K562 (cell line): ENCODE results near the gene TIAL1. TPM values are rescaled to one million over a fixed set of nuclear protein-coding genes. Genes with fewer than 3 reads are reported as not detected.

Experiments
- ATAC-seq: fragments of 200-7000 bp; cut with Tn5 transposase; 3 replicates; pipeline ENCODE4 v1.9.1; 2020; ENCODE audit warnings: moderate library complexity
- BruUV-seq: library from RNA; stranded (reverse); fragments of 400-500 nt; replicated peaks from 2 replicates; lab custom pipeline; 2021; lab: Mats Ljungman, UMichigan
- CTCF ChIA-PET: fragments of 300-600 bp; formaldehyde crosslinking; extraction: SDS; loops from one replicate; lab custom pipeline; 2021; ENCODE audit warnings: low intra/inter-chr PET ratio; lab: Yijun Ruan, JAX
- POLR2A ChIA-PET: fragments of 300-600, 350-650 bp; sonication (Branson Sonifier 250); formaldehyde crosslinking; extraction: SDS; loops from one replicate; lab custom pipeline; 2021; ENCODE audit warnings: antibody characterized with exemption, inconsistent platforms; lab: Yijun Ruan, JAX
- DNase-seq, 4 experiments: peaks; one replicate each; pipeline versions ENCODE4 v3.0.0 to v3.0.0-alpha.2; 2011 to 2018; ENCODE audit warnings: low spot score in 3 of 4, mixed read lengths in 3 of 4; ENCODE audit errors: extremely low read depth in 1 of 4
- FAIRE-seq: peaks from 2 replicates; lab custom pipeline; 2011; peaks lifted over from hg19 to GRCh38; lab: Jason Lieb, UNC
- H2AFZ ChIP-seq: 2 replicates; pipeline ENCODE4 v1.6.0; 2011; ENCODE audit warnings: low read depth, low read length, control low read depth, inconsistent platforms
- H3K27ac ChIP-seq: fragments of 200-600 bp; 3 replicates; pipeline ENCODE4 v1.8.0; 2011; ENCODE audit warnings: low read depth, mild to moderate bottlenecking, control low read depth, inconsistent platforms, low read length, moderate library complexity, mixed read lengths; ENCODE audit errors: extremely low read depth
- H3K27me3 ChIP-seq, 2 experiments: fragments of 300-600 bp in 1 of 2; 2 replicates in 1 of 2; 3 replicates in 1 of 2; pipeline versions ENCODE4 v1.6.0 to v1.8.0; 2011; ENCODE audit warnings: inconsistent platforms in 2 of 2, low read length in 2 of 2, mild to moderate bottlenecking in 1 of 2, mixed read lengths in 1 of 2, moderate library complexity in 1 of 2; ENCODE audit not compliant: control insufficient read depth in 2 of 2, insufficient read depth in 2 of 2
- H3K36me3 ChIP-seq: fragments of 300-600 bp; 3 replicates; pipeline ENCODE4 v1.8.0; 2011; ENCODE audit warnings: mild to moderate bottlenecking, low read length, inconsistent platforms; ENCODE audit not compliant: control insufficient read depth, insufficient read depth
- H3K4me1 ChIP-seq, 2 experiments: fragments of 200-600 bp in 1 of 2; replicated peaks in 1 of 2; 2 replicates in 1 of 2; 3 replicates in 1 of 2; pipeline versions ENCODE4 v1.5.1 to v1.8.0; 2011; ENCODE audit warnings: inconsistent platforms in 2 of 2, low read length in 2 of 2, mild to moderate bottlenecking in 1 of 2, mixed read lengths in 1 of 2, moderate library complexity in 1 of 2; ENCODE audit not compliant: control insufficient read depth in 2 of 2, insufficient read depth in 2 of 2
- H3K4me2 ChIP-seq: 2 replicates; pipeline ENCODE4 v1.6.1; 2011; ENCODE audit warnings: low read length, control low read depth, inconsistent platforms, mixed read lengths; ENCODE audit not compliant: insufficient read depth
- H3K4me3 ChIP-seq: fragments of 200-600 bp; sonication (generic), shearing (Covaris generic); 2 replicates; pipeline ENCODE4 v1.5.1; 2016; ENCODE audit warnings: control low read depth, inconsistent platforms
- H3K79me2 ChIP-seq: fragments of 200-600 bp; 3 replicates; pipeline ENCODE4 v1.8.0; 2011; ENCODE audit warnings: low read length, inconsistent platforms; ENCODE audit not compliant: control insufficient read depth, insufficient read depth
- H3K9ac ChIP-seq, 2 experiments: 2 replicates each; pipeline versions ENCODE4 v1.6.0 to v1.6.1; 2011; ENCODE audit warnings: low read depth in 2 of 2, low read length in 2 of 2, control low read depth in 1 of 2, inconsistent platforms in 1 of 2, mild to moderate bottlenecking in 1 of 2, mixed read lengths in 1 of 2; ENCODE audit not compliant: insufficient read depth in 1 of 2
- H3K9me1 ChIP-seq: one replicate; pipeline ENCODE4 v1.6.0; 2011; ENCODE audit warnings: inconsistent platforms, mild to moderate bottlenecking, low read length, moderate library complexity; ENCODE audit not compliant: control insufficient read depth, insufficient read depth
- H3K9me3 ChIP-seq: replicated peaks from 2 replicates; pipeline ENCODE4 v1.5.1; 2011; ENCODE audit warnings: low read depth, low read length, inconsistent platforms; ENCODE audit not compliant: control insufficient read depth, insufficient read depth
- H4K20me1 ChIP-seq: replicated peaks from 2 replicates; pipeline ENCODE4 v1.6.1; 2011; ENCODE audit warnings: low read length, inconsistent platforms, mixed read lengths; ENCODE audit not compliant: control insufficient read depth, insufficient read depth
- HMGXB4 ChIP-seq: sonication (generic); formaldehyde crosslinking; IDR thresholded peaks from 2 replicates; pipeline ENCODE4 v1.8.1; 2023; ENCODE audit warnings: mild to moderate bottlenecking, missing genetic modification reagents
- KDM5B ChIP-seq: fragments of 200-600 bp; sonication (generic); IDR thresholded peaks from 2 replicates; pipeline ENCODE4 v1.6.1; 2012; ENCODE audit warnings: low read depth, mild to moderate bottlenecking, moderate library complexity, low read length, control low read depth, inconsistent platforms; ENCODE audit not compliant: insufficient replicate concordance
- NKRF ChIP-seq: fragments of 450-650 bp; IDR thresholded peaks from 2 replicates; pipeline ENCODE4 v1.6.1; 2016; ENCODE audit warnings: borderline replicate concordance
- TRIM24 ChIP-seq, 2 experiments: fragments of 450-650 bp; IDR thresholded peaks; 2 replicates each; pipeline ENCODE4 v1.6.1; 2016
- USF1 ChIP-seq: sonication (generic); formaldehyde crosslinking; IDR thresholded peaks from 2 replicates; pipeline ENCODE4 v1.9.0; 2022; ENCODE audit warnings: mild to moderate bottlenecking, missing genetic modification reagents
- ZNF431 ChIP-seq: sonication (generic); formaldehyde crosslinking; IDR thresholded peaks from 2 replicates; pipeline ENCODE4 v1.8.0; 2022; ENCODE audit warnings: mild to moderate bottlenecking, missing genetic modification reagents
- ZNF699 ChIP-seq: fragments of 250-450 bp; sonication (Bioruptor Pico); IDR thresholded peaks from 2 replicates; pipeline ENCODE4 v1.8.0; 2021; ENCODE audit warnings: mild to moderate bottlenecking, moderate library complexity; ENCODE audit not compliant: insufficient replicate concordance
- WGBS: fragments of 100-300 bp; shearing (Covaris generic); methylation state at CpG from one replicate; pipeline ENCODE4 v1.1.6; 2016; ENCODE audit warnings: low coverage, mixed read lengths; ENCODE audit not compliant: insufficient coverage; ENCODE audit errors: missing lambda C conversion rate; 5-methylcytosine and 5-hydroxymethylcytosine counted together
- in situ Hi-C: fragments of 300-500 bp; cut with MboI; formaldehyde crosslinking; loops from 4 replicates; pipeline ENCODE4 v1.15.0; 2018; ENCODE audit warnings: inconsistent platforms, mixed read lengths
- intact Hi-C: fragments of 100-400 bp; cut with micrococcal nuclease; formaldehyde crosslinking; loops from 2 replicates; pipeline ENCODE4 v1.14.2; 2022
- polyA plus RNA-seq, 8 experiments: library from polyadenylated mRNA; depleted of rRNA in 4 of 8; stranded (reverse) in 5 of 8; unstranded in 3 of 8; fragments of >200 nt; fragmentation: Nextera tagmentation in 2 of 8; fragmentation: Illumina TruSeq in 1 of 8; extraction: Ambion mirVana in 2 of 8; extraction: Trizol in 1 of 8; gene quantifications; 2 replicates each; pipeline versions ENCODE4 v1.2.1 to v1.2.3, GENCODE V29; 2011 to 2014; ENCODE audit warnings: inconsistent platforms in 1 of 8, missing spikeins in 1 of 8
- total RNA-seq, 7 experiments: library from RNA; depleted of rRNA in 6 of 7; stranded (reverse); fragments of >200 nt in 6 of 7; fragmentation: Illumina TruSeq in 2 of 7; extraction: Trizol in 2 of 7; gene quantifications; 2 replicates each; pipeline versions ENCODE4 v1.2.1 to v1.2.3, GENCODE V29; 2011 to 2021; ENCODE audit warnings: low replicate concordance in 1 of 7

The TIAL1 gene
- total and polyA plus RNA-seq, 9 of the 15 experiments (the other 6 are each of a cell fraction or from before 2014, with no cell fraction given) = 22.5 to 126 (median 58.2) TPM

- no peaks in the 10 kb centered on the region for H3K27me3 ChIP-seq
- BruUV-seq = no TSS peak
- FAIRE-seq = no peak
- TF ChIP-seq TRIM24 (IDR thresholded peaks at IDR 0.05) (no peak), USF1 (CRISPR knock-in tag) (no peak), ZNF699 (CRISPR knock-in tag) (no peak), ZNF431 (CRISPR knock-in tag) (no peak), NKRF (no peak), KDM5B (no peak), HMGXB4 (CRISPR knock-in tag) (no peak)
- no peaks in the 10 kb centered on the region for H3K79me2 ChIP-seq
- no peak overlapping the region for H3K9ac ChIP-seq
- no peak overlapping the region for H3K27ac ChIP-seq
- in situ Hi-C loops = no loop called here
- H3K9me3 ChIP-seq = peaks cover 2% of the 10 kb centered on the region
- ChIA-PET POLR2A (interaction anchor here (1.7 kb wide), 1 partner anchor 10 kb away, joined by 5 read pairs; the partner anchor contains the start of gene BAG3), CTCF (no interaction called here)
- H3K9me1 ChIP-seq = no peaks in the 10 kb centered on the region
- ATAC-seq = no peak
- WGBS = 54% methylated on average over 8 of the region's 8 CpGs
- no peak overlapping the region for H2AFZ ChIP-seq
- H3K4me1 ChIP-seq = no peaks in the 10 kb centered on the region
- H3K4me3 ChIP-seq = no peak overlapping the region
- no peaks in the 10 kb centered on the region for H4K20me1 ChIP-seq
- intact Hi-C loops = no loop called here
- H3K36me3 ChIP-seq = no peaks in the 10 kb centered on the region
- H3K4me2 ChIP-seq = no peak overlapping the region
- DNase-seq = no peak
These were observed 44.2 kb upstream of the TIAL1 start for GRCh38 chr10:119640875-119641526.
